A549 (cell line): ENCODE data around the gene CTXN3. TPM values are rescaled to one million over a fixed set of nuclear protein-coding genes. Genes with fewer than 3 reads are reported as not detected.

Experiments used
- ATAC-seq, 2 experiments: fragments of 200-7000 bp in 1 of 2; fragments of >200 bp in 1 of 2; cut with Nextera tagmentation in 1 of 2; cut with Tn5 transposase in 1 of 2; 3 replicates each; pipeline versions ENCODE4 v1.8.0 to v1.9.1; 2018 to 2020; ENCODE audit warnings: mild to moderate bottlenecking in 1 of 2, moderate library complexity in 1 of 2
- CTCF ChIA-PET: fragments of 300-600 bp; sonication (Branson Sonifier 250); formaldehyde crosslinking; extraction: SDS; loops from one replicate; lab custom pipeline; 2021; ENCODE audit warnings: antibody characterized with exemption, inconsistent platforms; lab: Yijun Ruan, JAX
- POLR2A ChIA-PET: fragments of 350-600 bp; formaldehyde crosslinking; extraction: SDS; loops from one replicate; lab custom pipeline; 2021; ENCODE audit warnings: antibody characterized with exemption, inconsistent platforms; lab: Yijun Ruan, JAX
- DNase-seq, 2 experiments: peaks; one replicate each; pipeline versions ENCODE4 v3.0.0 to v3.0.0-alpha.2; 2011 to 2016; ENCODE audit warnings: low read depth in 1 of 2, low spot score in 1 of 2
- FAIRE-seq: peaks from 2 replicates; lab custom pipeline; 2011; peaks lifted over from hg19 to GRCh38; lab: Jason Lieb, UNC
- H3K27ac ChIP-seq, 2 experiments: fragments of >200 bp; sonication (Bioruptor Twin); formaldehyde crosslinking; 3 replicates each; pipeline ENCODE4 v1.5.1; 2016 to 2017
- H3K4me1 ChIP-seq: fragments of >200 bp; sonication (Bioruptor Twin); formaldehyde crosslinking; 3 replicates; pipeline ENCODE4 v1.6.1; 2016
- H3K4me2 ChIP-seq: fragments of >200 bp; sonication (Bioruptor Twin); formaldehyde crosslinking; 3 replicates; pipeline ENCODE4 v1.6.1; 2016
- H3K4me3 ChIP-seq: fragments of >200 bp; sonication (Bioruptor Twin); formaldehyde crosslinking; 3 replicates; pipeline ENCODE4 v1.5.1; 2016
- H3K9me3 ChIP-seq: fragments of >200 bp; sonication (Bioruptor Twin); formaldehyde crosslinking; 3 replicates; pipeline ENCODE4 v1.6.1; 2016
- BHLHE40 ChIP-seq: IDR thresholded peaks from 2 replicates; pipeline ENCODE4 v1.6.1; 2012; ENCODE audit warnings: low read depth, low read length, inconsistent platforms
- CBX2 ChIP-seq: fragments of 200-600 bp; sonication (generic); IDR thresholded peaks from 2 replicates; pipeline ENCODE4 v1.6.1; 2016; ENCODE audit warnings: low read depth, mild to moderate bottlenecking, borderline replicate concordance
- CBX8 ChIP-seq: fragments of 200-600 bp; sonication (generic); IDR thresholded peaks from 2 replicates; pipeline ENCODE4 v1.6.1; 2016
- CHD4 ChIP-seq: fragments of 200-600 bp; sonication (generic); IDR thresholded peaks from 2 replicates; pipeline ENCODE4 v1.6.1; 2016; ENCODE audit warnings: antibody characterized with exemption, mild to moderate bottlenecking, borderline replicate concordance
- EHF ChIP-seq: fragments of 250-450 bp; sonication (Bioruptor Pico); IDR thresholded peaks from 2 replicates; pipeline ENCODE4 v1.5.0; 2020; ENCODE audit warnings: mild to moderate bottlenecking
- EP300 ChIP-seq, 2 experiments: fragments of >200 bp; sonication (Bioruptor Twin); formaldehyde crosslinking; IDR thresholded peaks; 2 replicates in 1 of 2; 3 replicates in 1 of 2; pipeline ENCODE4 v1.6.1; 2016 to 2017
- FOSB ChIP-seq: fragments of 250-450 bp; sonication (Bioruptor Pico); IDR thresholded peaks from 2 replicates; pipeline ENCODE4 v1.5.0; 2020; ENCODE audit warnings: mild to moderate bottlenecking, moderate library complexity
- FOSL2 ChIP-seq, 2 experiments: fragments of 450-650 bp in 1 of 2; fragments of >200 bp in 1 of 2; sonication (Bioruptor Twin) in 1 of 2; formaldehyde crosslinking; IDR thresholded peaks; 2 replicates each; pipeline versions ENCODE4 v1.5.0 to v1.6.1; 2016 to 2020; ENCODE audit warnings: mild to moderate bottlenecking in 1 of 2, moderate library complexity in 1 of 2
- FOXS1 ChIP-seq: fragments of 250-450 bp; sonication (Bioruptor Pico); IDR thresholded peaks from 2 replicates; pipeline ENCODE4 v1.5.0; 2020; ENCODE audit warnings: mild to moderate bottlenecking, moderate library complexity
- HDAC2 ChIP-seq: fragments of 200-600 bp; sonication (generic); IDR thresholded peaks from 2 replicates; pipeline ENCODE4 v1.6.1; 2016
- HOXA7 ChIP-seq: fragments of 250-450 bp; sonication (Bioruptor Pico); IDR thresholded peaks from 2 replicates; pipeline ENCODE4 v1.5.0; 2020; ENCODE audit warnings: mild to moderate bottlenecking, moderate library complexity
- KDM1A ChIP-seq: fragments of 200-600 bp; sonication (generic); IDR thresholded peaks from 2 replicates; pipeline ENCODE4 v1.6.1; 2016; ENCODE audit warnings: low read depth, mild to moderate bottlenecking
- KDM5A ChIP-seq: fragments of 200-600 bp; sonication (generic); IDR thresholded peaks from 2 replicates; pipeline ENCODE4 v1.6.1; 2016; ENCODE audit warnings: antibody characterized with exemption, mild to moderate bottlenecking
- MAFK ChIP-seq: fragments of 450-650 bp; IDR thresholded peaks from 2 replicates; pipeline ENCODE4 v1.6.1; 2014; ENCODE audit not compliant: partially characterized antibody
- MYC ChIP-seq: IDR thresholded peaks from 2 replicates; pipeline ENCODE4 v1.6.1; 2012; ENCODE audit warnings: mild to moderate bottlenecking, inconsistent platforms, low read length, improper control_type of control experiment, borderline replicate concordance
- NFE2L2 ChIP-seq: fragments of 150-350 bp; conservative IDR thresholded peaks from 2 replicates; pipeline ENCODE4 v1.6.1; 2014; ENCODE audit warnings: low read length
- NPAS2 ChIP-seq: fragments of 250-450 bp; sonication (Bioruptor Pico); IDR thresholded peaks from 2 replicates; pipeline ENCODE4 v1.8.0; 2022; ENCODE audit warnings: mild to moderate bottlenecking, moderate library complexity, borderline replicate concordance
- PHF8 ChIP-seq: fragments of 200-600 bp; sonication (generic); IDR thresholded peaks from 2 replicates; pipeline ENCODE4 v1.6.1; 2016; ENCODE audit warnings: low read depth, mild to moderate bottlenecking, antibody characterized with exemption, moderate library complexity, borderline replicate concordance
- RARB ChIP-seq: fragments of 250-450 bp; sonication (Bioruptor Pico); IDR thresholded peaks from 2 replicates; pipeline ENCODE4 v1.8.0; 2021; ENCODE audit warnings: mild to moderate bottlenecking, moderate library complexity
- RCOR1 ChIP-seq: fragments of 150-350 bp; IDR thresholded peaks from 2 replicates; pipeline ENCODE4 v1.6.1; 2014; ENCODE audit warnings: antibody characterized with exemption, low read length, low read depth
- RFX5 ChIP-seq: fragments of 450-650 bp; IDR thresholded peaks from 2 replicates; pipeline ENCODE4 v1.7.1; 2014; ENCODE audit warnings: antibody characterized with exemption, mild to moderate bottlenecking, moderate library complexity
- SMC3 ChIP-seq: fragments of >200 bp; sonication (Bioruptor Twin); formaldehyde crosslinking; IDR thresholded peaks from 3 replicates; pipeline ENCODE4 v1.6.1; 2018; ENCODE audit warnings: inconsistent platforms
- SREBF2 ChIP-seq: fragments of 450-650 bp; IDR thresholded peaks from 2 replicates; pipeline ENCODE4 v1.6.1; 2014; ENCODE audit warnings: mild to moderate bottlenecking, moderate library complexity
- ZC3H11A ChIP-seq: fragments of 450-650 bp; IDR thresholded peaks from 2 replicates; pipeline ENCODE4 v1.6.1; 2014; ENCODE audit warnings: antibody characterized with exemption, mild to moderate bottlenecking
- WGBS: methylation state at CpG from one replicate; pipeline ENCODE4 v1.1.6; 2017; ENCODE audit errors: missing lambda C conversion rate; 5-methylcytosine and 5-hydroxymethylcytosine counted together
- polyA plus RNA-seq, 4 experiments: library from polyadenylated mRNA; depleted of rRNA in 3 of 4; stranded (reverse); fragments of >200 nt; fragmentation: RNase III in 1 of 4; extraction: RNeasy Plus Mini Kit Qiagen cat#74134 plus additional on column Dnase treatment in 1 of 4; gene quantifications; 2 replicates in 3 of 4; 3 replicates in 1 of 4; pipeline ENCODE4 v1.2.3, GENCODE V29; 2011 to 2017
- TF ChIP-seq, protein P1 (sequence below): fragments of >200 bp; sonication (Bioruptor Twin); formaldehyde crosslinking; IDR thresholded peaks from 3 replicates; pipeline ENCODE4 v1.6.1; 2016
- TF ChIP-seq, protein P2 (sequence below): IDR thresholded peaks from 2 replicates; pipeline ENCODE4 v1.6.1; 2012
- TF ChIP-seq, protein P3 (sequence below): fragments of >200 bp; sonication (Bioruptor Twin); formaldehyde crosslinking; IDR thresholded peaks from 3 replicates; pipeline ENCODE4 v1.5.1; 2016

Gene CTXN3
- polyA plus RNA-seq, 2 of the 4 experiments (the other 2 are of a cell fraction): not detected

DNA sequence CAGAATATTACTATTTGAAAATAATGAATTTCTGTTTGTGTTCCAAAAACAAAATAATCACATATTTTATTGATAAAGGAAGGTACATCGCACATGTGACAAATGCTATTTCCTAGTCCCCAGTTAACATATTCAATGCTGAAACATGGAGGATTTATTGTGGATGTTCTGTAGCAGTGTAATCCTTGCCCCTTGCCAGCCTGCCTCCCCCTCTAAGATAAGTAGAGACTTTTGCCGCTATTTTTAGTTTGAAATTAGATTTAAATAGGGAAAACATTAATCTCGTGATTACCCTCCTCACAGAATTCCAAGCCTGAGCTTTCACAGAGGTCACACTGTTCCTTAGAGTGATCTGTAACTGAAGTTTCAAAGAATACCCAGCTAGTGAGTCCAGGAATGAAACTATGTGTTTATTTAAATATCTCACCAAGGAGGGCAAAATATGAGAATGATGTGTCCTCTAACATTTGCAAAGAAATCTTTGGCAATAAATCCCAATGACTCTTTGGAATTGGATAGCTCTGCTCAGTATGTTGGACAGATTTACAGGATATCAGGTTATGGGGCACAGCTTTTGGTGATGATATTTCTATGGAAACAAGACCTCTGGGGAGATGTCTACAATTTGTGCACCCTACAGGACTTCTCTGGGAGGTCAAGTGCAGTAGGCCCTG, 17.3 kb downstream of the CTXN3 start:
- H3K27ac ChIP-seq: no peak overlapping the region
- FAIRE-seq: no peak
- 84% methylated on average over 3 of the region's 3 CpGs for WGBS
- no peak for TF ChIP-seq RCOR1
- TF ChIP-seq HDAC2: no peak
- no peak for TF ChIP-seq KDM5A
- TF ChIP-seq, all 56 proteins: peak for 0
- no peak overlapping the region for H3K4me2 ChIP-seq
- H3K9me3 ChIP-seq: no peaks in the 10 kb centered on the region
- H3K4me1 ChIP-seq: no peaks in the 10 kb centered on the region
- no peak for DNase-seq
- no peak for ATAC-seq
- CTCF ChIA-PET: no interaction called here
- POLR2A ChIA-PET: no interaction called here
- H3K4me3 ChIP-seq: no peak overlapping the region

DNA sequence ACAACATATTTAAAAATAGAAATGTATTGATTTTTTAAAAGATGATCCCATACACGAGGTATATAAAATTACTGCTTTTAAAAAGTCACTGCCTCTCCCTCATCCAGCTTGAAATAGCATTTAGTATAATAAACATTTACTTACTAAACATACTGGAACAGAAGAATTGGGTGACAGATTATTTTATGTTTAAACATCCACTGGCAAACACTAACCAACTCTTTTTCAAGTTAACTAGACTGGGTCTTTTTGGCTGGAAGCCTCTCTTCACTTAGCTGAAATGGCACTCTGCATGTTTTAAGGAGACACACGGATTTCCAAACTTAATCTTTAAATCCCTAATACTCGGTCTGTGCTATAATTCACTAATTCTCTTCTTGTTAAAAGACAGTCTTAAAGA, 19.0 kb downstream of the CTXN3 start:
- no peaks in the 10 kb centered on the region for H3K9me3 ChIP-seq
- WGBS: 23% methylated on average over 3 of the region's 3 CpGs
- CTCF ChIA-PET: no interaction called here
- ATAC-seq: no peak
- FAIRE-seq: no peak
- POLR2A ChIA-PET: no interaction called here
- no peak overlapping the region for H3K27ac ChIP-seq
- no peak overlapping the region for H3K4me3 ChIP-seq
- TF ChIP-seq MAFK (no peak), SREBF2 (no peak), FOSB (CRISPR knock-in tag) (no peak), HOXA7 (CRISPR knock-in tag) (no peak), RARB (CRISPR knock-in tag) (no peak), HDAC2 (no peak), CHD4 (no peak), EP300 (IDR thresholded peaks at IDR 0.05) (no peak), NPAS2 (CRISPR knock-in tag) (no peak), CBX8 (no peak), SMC3 (no peak), KDM5A (no peak)
- TF ChIP-seq, protein P1, sequence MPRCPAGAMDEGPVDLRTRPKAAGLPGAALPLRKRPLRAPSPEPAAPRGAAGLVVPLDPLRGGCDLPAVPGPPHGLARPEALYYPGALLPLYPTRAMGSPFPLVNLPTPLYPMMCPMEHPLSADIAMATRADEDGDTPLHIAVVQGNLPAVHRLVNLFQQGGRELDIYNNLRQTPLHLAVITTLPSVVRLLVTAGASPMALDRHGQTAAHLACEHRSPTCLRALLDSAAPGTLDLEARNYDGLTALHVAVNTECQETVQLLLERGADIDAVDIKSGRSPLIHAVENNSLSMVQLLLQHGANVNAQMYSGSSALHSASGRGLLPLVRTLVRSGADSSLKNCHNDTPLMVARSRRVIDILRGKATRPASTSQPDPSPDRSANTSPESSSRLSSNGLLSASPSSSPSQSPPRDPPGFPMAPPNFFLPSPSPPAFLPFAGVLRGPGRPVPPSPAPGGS: no peak
- TF ChIP-seq, protein P2, sequence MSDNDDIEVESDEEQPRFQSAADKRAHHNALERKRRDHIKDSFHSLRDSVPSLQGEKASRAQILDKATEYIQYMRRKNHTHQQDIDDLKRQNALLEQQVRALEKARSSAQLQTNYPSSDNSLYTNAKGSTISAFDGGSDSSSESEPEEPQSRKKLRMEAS: no peak
- no peaks in the 10 kb centered on the region; the same call in 2 of the 3 replicates for H3K4me1 ChIP-seq
- DNase-seq: no peak
- H3K4me2 ChIP-seq: no peak overlapping the region

DNA sequence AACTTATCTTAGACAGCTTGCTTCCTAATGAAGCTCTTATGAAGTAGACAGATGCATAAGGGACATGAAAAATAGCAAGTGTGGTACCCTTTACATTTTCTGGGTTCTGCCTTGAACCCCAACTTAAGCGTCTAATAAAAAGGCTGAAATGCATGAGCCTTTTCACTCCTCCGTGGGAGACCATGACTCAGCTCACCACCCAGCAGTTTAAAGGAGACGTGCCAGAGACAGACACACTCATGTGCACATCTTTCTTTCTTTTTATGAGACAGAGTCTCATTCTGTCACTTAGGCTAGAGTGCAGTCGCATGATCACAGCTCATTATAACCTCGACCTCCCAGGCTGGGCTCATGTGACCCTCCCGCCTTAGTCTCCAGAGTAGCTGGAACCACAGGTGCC, 22.3 kb downstream of the CTXN3 start:
- no peak for DNase-seq
- CTCF ChIA-PET: interaction anchor here (1.0 kb wide), 1 partner anchor 10 kb away, joined by 3 read pairs; no protein-coding TSS in a partner anchor
- no peak overlapping the region for H3K4me2 ChIP-seq
- no peak overlapping the region for H3K4me3 ChIP-seq
- WGBS: 57% methylated on average over 6 of the region's 6 CpGs
- TF ChIP-seq FOSL2 (IDR thresholded peaks at IDR 0.05) (no peak), FOSL2 (CRISPR knock-in tag; IDR thresholded peaks at IDR 0.05) (no peak), ZC3H11A (no peak), KDM1A (no peak), RFX5 (no peak), CBX2 (no peak)
- TF ChIP-seq, all 56 proteins: peak for 0
- Histone ChIP-seq H3K4me1 (peaks cover 6% of the 10 kb centered on the region; the same call in 1 of the 3 replicates), H3K27ac (no peak overlapping the region), H3K9me3 (no peaks in the 10 kb centered on the region)
- POLR2A ChIA-PET: no interaction called here
- FAIRE-seq (no peak), ATAC-seq (no peak)

DNA sequence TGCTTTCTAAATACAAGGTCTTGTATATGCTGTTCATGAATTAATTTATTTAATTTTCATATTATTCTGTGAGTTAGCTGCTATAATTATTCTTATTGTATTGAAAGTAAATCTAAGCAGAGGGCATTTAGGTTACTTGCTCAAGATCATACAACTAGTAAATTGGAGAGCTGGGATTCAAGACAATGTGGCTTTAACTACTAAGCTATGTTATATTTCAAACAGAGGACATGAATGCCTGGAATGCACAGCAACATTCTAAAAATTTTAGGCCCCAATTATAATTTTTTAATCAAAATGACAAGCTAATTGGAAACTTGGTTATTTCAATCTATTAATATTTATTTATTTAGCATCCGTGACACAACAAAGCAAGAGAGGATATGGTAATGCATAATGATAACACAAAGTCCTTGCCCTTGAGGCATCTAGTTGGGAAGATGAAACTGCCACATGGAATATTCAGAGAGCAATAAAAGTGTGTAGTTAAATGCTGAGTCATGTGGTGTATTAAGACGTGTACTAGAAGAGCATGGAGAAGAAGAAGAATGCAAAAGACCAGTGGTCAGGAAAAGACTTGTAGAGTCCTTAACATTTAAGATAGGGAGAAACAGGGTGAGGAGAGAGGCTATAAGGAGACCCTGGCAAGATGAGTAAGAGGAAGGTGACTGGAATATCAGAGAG, 24.4 kb downstream of the CTXN3 start:
- ATAC-seq: no peak
- WGBS: 56% methylated on average over 2 of the region's 2 CpGs
- CTCF ChIA-PET: no interaction called here
- FAIRE-seq: no peak
- Histone ChIP-seq H3K4me1 (peaks cover 6% of the 10 kb centered on the region; the same call in 1 of the 3 replicates), H3K27ac (no peak overlapping the region)
- DNase-seq: peak in 1 of 2 experiments; percentile 7
- TF ChIP-seq EHF (CRISPR knock-in tag) (no peak), MYC (no peak), CHD4 (no peak), FOXS1 (CRISPR knock-in tag) (no peak), NFE2L2 (peak; percentile 85), PHF8 (no peak), BHLHE40 (no peak), MAFK (peak; percentile 89), SREBF2 (no peak)
- TF ChIP-seq, protein P3, sequence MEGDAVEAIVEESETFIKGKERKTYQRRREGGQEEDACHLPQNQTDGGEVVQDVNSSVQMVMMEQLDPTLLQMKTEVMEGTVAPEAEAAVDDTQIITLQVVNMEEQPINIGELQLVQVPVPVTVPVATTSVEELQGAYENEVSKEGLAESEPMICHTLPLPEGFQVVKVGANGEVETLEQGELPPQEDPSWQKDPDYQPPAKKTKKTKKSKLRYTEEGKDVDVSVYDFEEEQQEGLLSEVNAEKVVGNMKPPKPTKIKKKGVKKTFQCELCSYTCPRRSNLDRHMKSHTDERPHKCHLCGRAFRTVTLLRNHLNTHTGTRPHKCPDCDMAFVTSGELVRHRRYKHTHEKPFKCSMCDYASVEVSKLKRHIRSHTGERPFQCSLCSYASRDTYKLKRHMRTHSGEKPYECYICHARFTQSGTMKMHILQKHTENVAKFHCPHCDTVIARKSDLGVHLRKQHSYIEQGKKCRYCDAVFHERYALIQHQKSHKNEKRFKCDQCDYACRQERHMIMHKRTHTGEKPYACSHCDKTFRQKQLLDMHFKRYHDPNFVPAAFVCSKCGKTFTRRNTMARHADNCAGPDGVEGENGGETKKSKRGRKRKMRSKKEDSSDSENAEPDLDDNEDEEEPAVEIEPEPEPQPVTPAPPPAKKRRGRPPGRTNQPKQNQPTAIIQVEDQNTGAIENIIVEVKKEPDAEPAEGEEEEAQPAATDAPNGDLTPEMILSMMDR: no peak
- TF ChIP-seq, protein P2: no peak
- TF ChIP-seq, all 56 proteins: peak for 2
- H3K4me2 ChIP-seq: no peak overlapping the region
- H3K4me3 ChIP-seq: no peak overlapping the region
- no peaks in the 10 kb centered on the region for H3K9me3 ChIP-seq
- POLR2A ChIA-PET: no interaction called here
